SK-N-SH (cell line): ENCODE measurements around the gene SLC35F4. TPM values are rescaled to one million over a fixed set of nuclear protein-coding genes. Genes with fewer than 3 reads are reported as not detected.

Experiments used
- CTCF ChIA-PET: fragments of 300-600, 350-600 bp; formaldehyde crosslinking; extraction: SDS; loops from one replicate; lab custom pipeline; 2021; lab: Yijun Ruan, JAX
- POLR2A ChIA-PET: fragments of 350-600 bp; sonication (Branson Sonifier 250); formaldehyde crosslinking; extraction: SDS; loops from one replicate; lab custom pipeline; 2020; ENCODE audit warnings: antibody characterized with exemption, inconsistent platforms; lab: Yijun Ruan, JAX
- DNase-seq: peaks from one replicate; pipeline ENCODE4 v3.0.0; 2012
- H2AFZ ChIP-seq: fragments of 200-600 bp; sonication (generic); 2 replicates; pipeline ENCODE4 v1.8.1; 2016; ENCODE audit warnings: antibody characterized with exemption, mild to moderate bottlenecking, low read depth
- H3F3A ChIP-seq: fragments of 200-600 bp; sonication (generic); replicated peaks from 2 replicates; pipeline ENCODE3; 2016; ENCODE audit warnings: antibody characterized with exemption, mild to moderate bottlenecking; ENCODE audit not compliant: insufficient read depth
- H3K27ac ChIP-seq, 2 experiments: fragments of 200-500 bp in 1 of 2; fragments of 200-600 bp in 1 of 2; sonication (Bioruptor generic) in 1 of 2; sonication (generic), shearing (Covaris generic) in 1 of 2; 2 replicates each; pipeline versions ENCODE4 v1.5.1 to v1.6.1; 2014 to 2016; ENCODE audit warnings: low read depth in 2 of 2, inconsistent platforms in 1 of 2, low read length in 1 of 2, mild to moderate bottlenecking in 1 of 2, mixed read lengths in 1 of 2
- H3K27me3 ChIP-seq: fragments of 200-600 bp; sonication (generic), shearing (Covaris generic); 2 replicates; pipeline ENCODE4 v1.6.1; 2016; ENCODE audit warnings: mixed run types; ENCODE audit not compliant: insufficient read depth
- H3K36me3 ChIP-seq, 2 experiments: fragments of 200-500 bp in 1 of 2; fragments of 200-600 bp in 1 of 2; sonication (Bioruptor generic) in 1 of 2; sonication (generic) in 1 of 2; replicated peaks in 1 of 2; 2 replicates each; pipeline versions ENCODE3 to v1.5.1; 2014 to 2016; ENCODE audit warnings: low read length in 1 of 2, mild to moderate bottlenecking in 1 of 2; ENCODE audit not compliant: insufficient read depth in 2 of 2, control insufficient read depth in 1 of 2
- H3K4me1 ChIP-seq, 2 experiments: fragments of 200-500 bp in 1 of 2; fragments of 200-600 bp in 1 of 2; sonication (Bioruptor generic) in 1 of 2; sonication (generic), shearing (Covaris generic) in 1 of 2; 2 replicates each; pipeline versions ENCODE4 v1.5.1 to v1.6.1; 2014 to 2016; ENCODE audit warnings: low read depth in 1 of 2, low read length in 1 of 2, mixed run types in 1 of 2; ENCODE audit not compliant: insufficient read depth in 2 of 2, control insufficient read depth in 1 of 2
- H3K4me2 ChIP-seq: fragments of 200-600 bp; sonication (generic), shearing (Covaris generic); 2 replicates; pipeline ENCODE4 v1.6.1; 2017; ENCODE audit warnings: mixed run types
- H3K4me3 ChIP-seq, 2 experiments: fragments of 200-500 bp in 1 of 2; fragments of 200-600 bp in 1 of 2; sonication (Bioruptor generic) in 1 of 2; sonication (generic), shearing (Covaris generic) in 1 of 2; 2 replicates each; pipeline versions ENCODE4 v1.5.1 to v1.8.1; 2014 to 2016; ENCODE audit warnings: low read depth in 2 of 2, inconsistent platforms in 1 of 2, low read length in 1 of 2, mild to moderate bottlenecking in 1 of 2, mixed read lengths in 1 of 2, moderate library complexity in 1 of 2
- H3K79me2 ChIP-seq: fragments of 200-600 bp; sonication (generic); 2 replicates; pipeline ENCODE4 v1.8.1; 2017; ENCODE audit warnings: mild to moderate bottlenecking; ENCODE audit not compliant: insufficient read depth
- H3K9ac ChIP-seq: fragments of 200-600 bp; sonication (generic); 2 replicates; pipeline ENCODE4 v1.6.1; 2017; ENCODE audit warnings: mixed run types
- H3K9me2 ChIP-seq: fragments of 200-600 bp; sonication (generic); 2 replicates; pipeline ENCODE4 v1.6.1; 2017; ENCODE audit warnings: mixed run types
- H3K9me3 ChIP-seq: fragments of 200-600 bp; sonication (generic); 2 replicates; pipeline ENCODE4 v1.6.1; 2017; ENCODE audit warnings: mixed run types, mild to moderate bottlenecking, moderate library complexity
- H4K20me1 ChIP-seq: fragments of 200-600 bp; sonication (generic); 2 replicates; pipeline ENCODE4 v1.6.1; 2017; ENCODE audit warnings: mild to moderate bottlenecking, mixed run types; ENCODE audit not compliant: insufficient read depth
- EZH2phosphoT487 ChIP-seq: fragments of 200-600 bp; sonication (generic); IDR thresholded peaks from 2 replicates; pipeline ENCODE4 v1.6.1; 2017; ENCODE audit warnings: low read depth, mixed run types, mild to moderate bottlenecking, antibody characterized with exemption, moderate library complexity, borderline replicate concordance
- FOXJ3 ChIP-seq: sonication (generic); formaldehyde crosslinking; IDR thresholded peaks from 2 replicates; pipeline ENCODE4 v1.5.1; 2020; ENCODE audit warnings: mild to moderate bottlenecking, missing genetic modification reagents
- JUND ChIP-seq: IDR thresholded peaks from 2 replicates; pipeline ENCODE4 v1.4.0; 2012
- MAX ChIP-seq: IDR thresholded peaks from 2 replicates; pipeline ENCODE4 v1.4.0; 2012; ENCODE audit warnings: low read depth
- POLR2AphosphoS5 ChIP-seq: IDR thresholded peaks from 2 replicates; pipeline ENCODE4 v1.6.1; 2012; ENCODE audit warnings: low read depth, low read length
- REST ChIP-seq: IDR thresholded peaks from 2 replicates; pipeline ENCODE4 v1.6.1; 2012; ENCODE audit warnings: mild to moderate bottlenecking, low read depth, low read length, moderate library complexity
- SIN3A ChIP-seq: IDR thresholded peaks from 2 replicates; pipeline ENCODE4 v1.6.1; 2012; ENCODE audit warnings: low read depth, mild to moderate bottlenecking, low read length, moderate library complexity, borderline replicate concordance
- SMC3 ChIP-seq: IDR thresholded peaks from 2 replicates; pipeline ENCODE4 v1.6.1; 2012; ENCODE audit warnings: low read depth, low read length, improper control_type of control experiment
- TAF1 ChIP-seq: IDR thresholded peaks from 2 replicates; pipeline ENCODE4 v1.6.1; 2012; ENCODE audit warnings: low read depth, mild to moderate bottlenecking, low read length, moderate library complexity, borderline replicate concordance
- USF1 ChIP-seq: IDR thresholded peaks from 2 replicates; pipeline ENCODE4 v1.4.0; 2012; ENCODE audit warnings: low read depth, borderline replicate concordance
- ZBTB33 ChIP-seq: IDR thresholded peaks from 2 replicates; pipeline ENCODE4 v1.4.0; 2012; ENCODE audit warnings: low read depth, borderline replicate concordance
- WGBS: methylation state at CpG from one replicate; pipeline ENCODE4 v1.1.6; 2017; ENCODE audit warnings: low lambda C conversion rate; 5-methylcytosine and 5-hydroxymethylcytosine counted together
- polyA plus RNA-seq, 3 experiments: library from polyadenylated mRNA; depleted of rRNA; stranded (reverse); fragments of >200 nt; gene quantifications; 2 replicates each; pipeline ENCODE4 v1.2.3, GENCODE V29; 2012

Gene SLC35F4
- polyA plus RNA-seq, 1 of the 3 experiments (the other 2 are of a cell fraction): not detected

- H3K27ac ChIP-seq: no peak overlapping the region
- 16% methylated on average over 5 of the region's 5 CpGs for WGBS
- H3K27me3 ChIP-seq: no peaks in the 10 kb centered on the region
- no peak overlapping the region for H3K4me3 ChIP-seq
- no peak overlapping the region for H2AFZ ChIP-seq
- no peak overlapping the region for H3K4me2 ChIP-seq
- no peaks in the 10 kb centered on the region for H3F3A ChIP-seq
- no peaks in the 10 kb centered on the region for H3K9me2 ChIP-seq
- POLR2A ChIA-PET: no interaction called here
- no peak for DNase-seq
- no peak overlapping the region for H3K9ac ChIP-seq
- H3K4me1 ChIP-seq: no peaks in the 10 kb centered on the region
- no peaks in the 10 kb centered on the region for H3K79me2 ChIP-seq
- no peaks in the 10 kb centered on the region for H4K20me1 ChIP-seq
- H3K36me3 ChIP-seq: no peaks in the 10 kb centered on the region
- H3K9me3 ChIP-seq: no peaks in the 10 kb centered on the region
- no peak for TF ChIP-seq POLR2AphosphoS5
- no peak for TF ChIP-seq EZH2phosphoT487
- no peak for TF ChIP-seq REST
- TF ChIP-seq TAF1: no peak
- TF ChIP-seq SMC3: no peak
- TF ChIP-seq FOXJ3 (CRISPR knock-in tag): no peak
- TF ChIP-seq JUND: no peak
- TF ChIP-seq ZBTB33: no peak
- no peak for TF ChIP-seq SIN3A
- TF ChIP-seq MAX: no peak
- TF ChIP-seq USF1: no peak
- CTCF ChIA-PET: no interaction called here
These were observed 291.1 kb downstream of the SLC35F4 start for GRCh38 chr14:57574617-57575288.
